H1 (cell line): ENCODE results near the gene SMIM41. TPM values are rescaled to one million over a fixed set of nuclear protein-coding genes. Genes with fewer than 3 reads are reported as not detected.
A peak's percentile ranks its signal among the peaks of the same experiment; 100 is the strongest.

Experiments used
- CTCF ChIA-PET: fragments of 300-600 bp; sonication (Branson Sonifier 250); formaldehyde crosslinking; loops from one replicate; lab custom pipeline; 2021; ENCODE audit not compliant: partially characterized antibody; lab: Charles Lee
- POLR2A ChIA-PET: fragments of 300-600 bp; sonication (Branson Sonifier 250); formaldehyde crosslinking; loops from one replicate; lab custom pipeline; 2021; ENCODE audit warnings: inconsistent platforms; ENCODE audit not compliant: partially characterized antibody; lab: Charles Lee
- DNase-seq, 2 experiments: peaks; one replicate each; pipeline versions ENCODE4 v3.0.0 to v3.0.0-alpha.2; 2010 to 2022; ENCODE audit warnings: low spot score in 2 of 2, low read depth in 1 of 2, mixed read lengths in 1 of 2
- FAIRE-seq: peaks from 2 replicates; lab custom pipeline; 2011; peaks lifted over from hg19 to GRCh38; lab: Jason Lieb, UNC
- H2AFZ ChIP-seq: 2 replicates; pipeline ENCODE4 v1.8.1; 2012; ENCODE audit warnings: low read length, inconsistent platforms
- H2AK5ac ChIP-seq: 2 replicates; pipeline ENCODE4 v1.6.1; 2013; ENCODE audit warnings: low read depth, low read length
- H2BK120ac ChIP-seq: replicated peaks from 2 replicates; pipeline ENCODE3; 2013; ENCODE audit warnings: low read depth, low read length, inconsistent platforms
- H2BK12ac ChIP-seq: 2 replicates; pipeline ENCODE4 v1.6.1; 2013; ENCODE audit warnings: low read depth, low read length
- H2BK15ac ChIP-seq: 2 replicates; pipeline ENCODE4 v1.6.1; 2013; ENCODE audit warnings: low read length
- H2BK20ac ChIP-seq: 2 replicates; pipeline ENCODE4 v1.6.1; 2013; ENCODE audit warnings: low read length
- H2BK5ac ChIP-seq: 2 replicates; pipeline ENCODE4 v1.6.1; 2013; ENCODE audit warnings: low read depth, low read length
- H3K14ac ChIP-seq: 2 replicates; pipeline ENCODE4 v1.6.1; 2013; ENCODE audit warnings: inconsistent platforms; ENCODE audit not compliant: insufficient read length
- H3K18ac ChIP-seq: 2 replicates; pipeline ENCODE4 v1.6.1; 2013; ENCODE audit warnings: low read length; ENCODE audit errors: extremely low read depth
- H3K23ac ChIP-seq: 2 replicates; pipeline ENCODE4 v1.6.1; 2013; ENCODE audit warnings: inconsistent platforms; ENCODE audit not compliant: insufficient read length
- H3K23me2 ChIP-seq: 2 replicates; pipeline ENCODE4 v1.6.1; 2013; ENCODE audit warnings: low read depth, low read length
- H3K27ac ChIP-seq: 2 replicates; pipeline ENCODE4 v1.6.1; 2011; ENCODE audit warnings: low read depth, low read length, inconsistent platforms
- H3K27me3 ChIP-seq, 4 experiments: replicated peaks in 1 of 4; 1 replicate in 1 of 4; 2 replicates in 3 of 4; pipeline versions ENCODE4 v1.6.1 to v1.8.1; 2011 to 2013; ENCODE audit warnings: low read length in 3 of 4, mild to moderate bottlenecking in 3 of 4, inconsistent platforms in 2 of 4, mixed read lengths in 2 of 4, moderate library complexity in 1 of 4; ENCODE audit not compliant: control insufficient read depth in 3 of 4, insufficient read depth in 3 of 4; ENCODE audit errors: extremely low read depth in 1 of 4
- H3K36me3 ChIP-seq, 4 experiments: 2 replicates each; pipeline versions ENCODE4 v1.6.1 to v1.8.1; 2011 to 2013; ENCODE audit warnings: mild to moderate bottlenecking in 4 of 4, low read length in 3 of 4, moderate library complexity in 2 of 4, control low read depth in 1 of 4, inconsistent platforms in 1 of 4; ENCODE audit not compliant: insufficient read depth in 4 of 4, control insufficient read depth in 2 of 4
- H3K4ac ChIP-seq: replicated peaks from 2 replicates; pipeline ENCODE3; 2013; ENCODE audit warnings: low read length, low read depth, mixed read lengths, inconsistent platforms; ENCODE audit not compliant: insufficient read length
- H3K4me1 ChIP-seq, 4 experiments: replicated peaks in 1 of 4; 1 replicate in 1 of 4; 2 replicates in 3 of 4; pipeline versions ENCODE4 v1.6.1 to v1.8.1; 2011 to 2013; ENCODE audit warnings: low read length in 3 of 4, inconsistent platforms in 2 of 4, mixed read lengths in 1 of 4; ENCODE audit not compliant: insufficient read depth in 4 of 4, control insufficient read depth in 3 of 4
- H3K4me2 ChIP-seq, 2 experiments: 2 replicates each; pipeline versions ENCODE4 v1.6.1 to v1.8.1; 2011 to 2013; ENCODE audit warnings: low read depth in 2 of 2, low read length in 2 of 2, control low read depth in 1 of 2, inconsistent platforms in 1 of 2, mild to moderate bottlenecking in 1 of 2; ENCODE audit not compliant: insufficient read depth in 1 of 2
- H3K4me3 ChIP-seq, 4 experiments: fragments of 200-600, 300-600 bp in 1 of 4; sonication (generic), shearing (Covaris generic), sonication (Bioruptor Twin) in 1 of 4; 2 replicates each; pipeline versions ENCODE4 v1.5.1 to v1.8.1; 2011 to 2016; ENCODE audit warnings: low read length in 4 of 4, low read depth in 3 of 4, control low read depth in 2 of 4, inconsistent platforms in 2 of 4, mild to moderate bottlenecking in 2 of 4, mixed read lengths in 1 of 4, moderate library complexity in 1 of 4; ENCODE audit not compliant: insufficient read depth in 2 of 4; ENCODE audit errors: extremely low read depth in 1 of 4
- H3K56ac ChIP-seq: replicated peaks from 2 replicates; pipeline ENCODE3; 2013; ENCODE audit warnings: low read depth, mild to moderate bottlenecking, mixed read lengths, low read length, inconsistent platforms; ENCODE audit not compliant: insufficient read length
- H3K79me1 ChIP-seq: 2 replicates; pipeline ENCODE4 v1.6.1; 2013; ENCODE audit warnings: low read depth, low read length, control low read depth
- H3K79me2 ChIP-seq, 2 experiments: 2 replicates each; pipeline versions ENCODE4 v1.6.1 to v1.8.1; 2012 to 2013; ENCODE audit warnings: low read length in 2 of 2, mild to moderate bottlenecking in 2 of 2, inconsistent platforms in 1 of 2; ENCODE audit not compliant: insufficient read depth in 2 of 2, control insufficient read depth in 1 of 2
- H3K9ac ChIP-seq, 4 experiments: replicated peaks in 1 of 4; 1 replicate in 1 of 4; 2 replicates in 3 of 4; pipeline versions ENCODE4 v1.6.1 to v1.8.1; 2011 to 2013; ENCODE audit warnings: low read depth in 3 of 4, low read length in 3 of 4, control low read depth in 2 of 4, mild to moderate bottlenecking in 2 of 4, moderate library complexity in 2 of 4, inconsistent platforms in 1 of 4; ENCODE audit errors: extremely low read depth in 1 of 4
- H3K9me3 ChIP-seq, 2 experiments: 2 replicates each; pipeline versions ENCODE4 v1.6.1 to v1.8.1; 2012 to 2013; ENCODE audit warnings: mild to moderate bottlenecking in 2 of 2, moderate library complexity in 2 of 2, control low read depth in 1 of 2, inconsistent platforms in 1 of 2, low read depth in 1 of 2, low read length in 1 of 2, mixed read lengths in 1 of 2; ENCODE audit not compliant: insufficient read depth in 2 of 2
- H4K20me1 ChIP-seq, 2 experiments: replicated peaks in 1 of 2; 2 replicates each; pipeline versions ENCODE3 to v1.8.1; 2011 to 2013; ENCODE audit warnings: inconsistent platforms in 2 of 2, low read length in 2 of 2, mild to moderate bottlenecking in 1 of 2; ENCODE audit not compliant: insufficient read depth in 2 of 2, control insufficient read depth in 1 of 2
- H4K5ac ChIP-seq: 2 replicates; pipeline ENCODE4 v1.6.1; 2013; ENCODE audit warnings: low read length, low read depth, mixed read lengths, inconsistent platforms; ENCODE audit not compliant: insufficient read length
- H4K8ac ChIP-seq: 2 replicates; pipeline ENCODE4 v1.8.0; 2013; ENCODE audit warnings: mild to moderate bottlenecking, moderate library complexity, low read length, inconsistent platforms; ENCODE audit not compliant: insufficient read depth; ENCODE audit errors: extremely low read depth
- H4K91ac ChIP-seq: replicated peaks from 2 replicates; pipeline ENCODE3; 2013; ENCODE audit warnings: low read length, mixed read lengths, inconsistent platforms; ENCODE audit not compliant: insufficient read length
- BCL11A ChIP-seq, 2 experiments: IDR thresholded peaks; one replicate each; pipeline ENCODE4 v1.6.1; 2011; ENCODE audit warnings: low read depth in 2 of 2, low read length in 2 of 2, mild to moderate bottlenecking in 2 of 2
- CBX8 ChIP-seq: fragments of 300-800, 300-1000 bp; sonication (generic); IDR thresholded peaks from 2 replicates; pipeline ENCODE4 v1.7.1; 2016; ENCODE audit warnings: low read depth, low read length, borderline replicate concordance
- CREB1 ChIP-seq: IDR thresholded peaks from 2 replicates; pipeline ENCODE4 v1.6.1; 2012; ENCODE audit warnings: inconsistent platforms
- EGR1 ChIP-seq: IDR thresholded peaks from 2 replicates; pipeline ENCODE4 v1.6.1; 2011; ENCODE audit warnings: low read depth, low read length, borderline replicate concordance
- EP300 ChIP-seq, 2 experiments: IDR thresholded peaks; 1 replicate in 1 of 2; 2 replicates in 1 of 2; pipeline ENCODE4 v1.6.1; 2011 to 2012; ENCODE audit warnings: low read depth in 2 of 2, low read length in 2 of 2, mild to moderate bottlenecking in 2 of 2, borderline replicate concordance in 1 of 2, inconsistent platforms in 1 of 2, moderate library complexity in 1 of 2
- MAX ChIP-seq: IDR thresholded peaks from 2 replicates; pipeline ENCODE4 v1.6.1; 2012; ENCODE audit warnings: inconsistent platforms
- NRF1 ChIP-seq: IDR thresholded peaks from 2 replicates; pipeline ENCODE4 v1.6.1; 2011; ENCODE audit warnings: mild to moderate bottlenecking, low read depth, low read length, improper control_type of control experiment
- RXRA ChIP-seq: IDR thresholded peaks from 2 replicates; pipeline ENCODE4 v1.6.1; 2011; ENCODE audit warnings: low read depth, mild to moderate bottlenecking, low read length, moderate library complexity; ENCODE audit not compliant: insufficient read depth
- SAP30 ChIP-seq: fragments of 300-600 bp; sonication (generic); IDR thresholded peaks from 2 replicates; pipeline ENCODE4 v1.7.1; 2012; ENCODE audit warnings: low read length, moderate library complexity, mild to moderate bottlenecking, inconsistent platforms; ENCODE audit not compliant: insufficient read depth, insufficient replicate concordance
- SRF ChIP-seq: IDR thresholded peaks from 2 replicates; pipeline ENCODE4 v1.6.1; 2011; ENCODE audit warnings: mild to moderate bottlenecking, low read depth, low read length, moderate library complexity
- TAF1 ChIP-seq: IDR thresholded peaks from 2 replicates; pipeline ENCODE4 v1.6.1; 2011; ENCODE audit warnings: mild to moderate bottlenecking, low read depth, low read length
- TEAD4 ChIP-seq: IDR thresholded peaks from 2 replicates; pipeline ENCODE4 v1.6.1; 2012; ENCODE audit warnings: low read depth, low read length, inconsistent platforms, mixed read lengths
- YY1 ChIP-seq: IDR thresholded peaks from 2 replicates; pipeline ENCODE4 v1.6.1; 2011; ENCODE audit warnings: low read depth, mild to moderate bottlenecking, low read length
- WGBS, 2 experiments: shearing (Covaris generic) in 1 of 2; methylation state at CpG; one replicate each; pipeline versions ENCODE4 v1.1.6 to v1.1.7; 2013 to 2015; ENCODE audit warnings: low lambda C conversion rate in 2 of 2, mixed read lengths in 2 of 2, inconsistent platforms in 1 of 2, low coverage in 1 of 2, missing lambda C conversion rate in 1 of 2; ENCODE audit not compliant: insufficient replicate concordance in 2 of 2, insufficient coverage in 1 of 2, insufficient read length in 1 of 2; ENCODE audit errors: extremely low coverage in 1 of 2, missing lambda C conversion rate in 1 of 2; 5-methylcytosine and 5-hydroxymethylcytosine counted together
- polyA plus RNA-seq, 7 experiments: library from polyadenylated mRNA; depleted of rRNA in 3 of 7; stranded (reverse) in 5 of 7; unstranded in 2 of 7; fragments of >200 nt in 5 of 7; fragments of 200-250 nt in 2 of 7; gene quantifications; 1 replicate in 5 of 7; 2 replicates in 1 of 7; 4 replicates in 1 of 7; pipeline versions ENCODE4 v1.2.1 to v1.2.3, GENCODE V29; 2011 to 2013; ENCODE audit warnings: missing spikeins in 2 of 7, mixed read lengths in 2 of 7
- total RNA-seq: library from RNA; stranded (reverse); fragmentation: NEBNext Ultra II Directional; extraction: Animal tissue kit (Norgen Biotek cat#: 25700); gene quantifications from 2 replicates; pipeline ENCODE4 v1.2.1, GENCODE V29; 2021

Gene SMIM41
- total and polyA plus RNA-seq, 2 of the 8 experiments (the other 6 are each of a cell fraction or from before 2014, with no cell fraction given) = 0.28 to 0.98 TPM

GRCh38 chr12:52122904-52123303 lies 43.4 kb downstream of the SMIM41 start:
- 0 out of 2 replicates have a peak overlapping the region, but pooled peaks have one; percentile 36 for H3K18ac ChIP-seq
- H3K23me2 ChIP-seq = 0 out of 2 replicates have a peak, but pooled peaks cover 2% of the 10 kb centered on the region
- H4K20me1 ChIP-seq = no peaks in the 10 kb centered on the region
- peak overlapping the region; percentile 14 for H4K91ac ChIP-seq
- no peak overlapping the region for H3K14ac ChIP-seq
- FAIRE-seq = no peak
- no peak overlapping the region for H3K9ac ChIP-seq
- no peak overlapping the region for H2BK120ac ChIP-seq
- H2BK12ac ChIP-seq = peak overlapping the region; percentile 78; the same call in 1 of the 2 replicates
- peak overlapping the region; percentile 24; the same call in 1 of the 2 replicates for H2BK15ac ChIP-seq
- no peaks in the 10 kb centered on the region for H3K27me3 ChIP-seq
- H3K4ac ChIP-seq = no peak overlapping the region
- H2AFZ ChIP-seq = no peak overlapping the region
- H2AK5ac ChIP-seq = peak overlapping the region; percentile 89; the same call in 1 of the 2 replicates
- H3K9me3 ChIP-seq = no peaks in the 10 kb centered on the region
- no peaks in the 10 kb centered on the region for H3K79me2 ChIP-seq
- no peak overlapping the region for H3K4me2 ChIP-seq
- H4K5ac ChIP-seq = no peak overlapping the region
- H3K4me1 ChIP-seq = peaks cover 32 to 53% (median 35%) of the 10 kb centered on the region in 4 experiments
- no peaks in the 10 kb centered on the region for H3K36me3 ChIP-seq
- POLR2A ChIA-PET = interaction anchor here (1.9 to 2.0 kb wide), 2 partner anchors 86 to 96 kb away, joined by 4 to 5 read pairs; no protein-coding TSS in a partner anchor
- H4K8ac ChIP-seq = no peak overlapping the region
- no peak overlapping the region for H3K27ac ChIP-seq
- no peak overlapping the region for H3K4me3 ChIP-seq
- no peaks in the 10 kb centered on the region for H3K79me1 ChIP-seq
- no peak overlapping the region for H3K56ac ChIP-seq
- H2BK5ac ChIP-seq = peak overlapping the region; percentile 46
- WGBS, 2 experiments = 89% methylated on average over 7 of the region's 7 CpGs; no CpG with 5 or more reads in 1 of the 2 experiments
- CTCF ChIA-PET = interaction anchor here (0.6 to 12.6 kb wide), 20 partner anchors 8 to 858 kb away, joined by 3 to 338 read pairs (median 6); no protein-coding TSS in a partner anchor
- H3K23ac ChIP-seq = no peak overlapping the region
- no peak for DNase-seq
- peak overlapping the region; percentile 97 for H2BK20ac ChIP-seq
- TF ChIP-seq YY1 (no peak), RXRA (no peak), SAP30 (no peak), CBX8 (no peak), CREB1 (no peak), EP300 (IDR thresholded peaks at IDR 0.05; ENCODE audit: borderline replicate concordance in 1 of 2, low read depth in 2 of 2, low read length in 2 of 2) (no peak), SRF (no peak), MAX (no peak), EGR1 (no peak), BCL11A (IDR thresholded peaks at IDR 0.05; ENCODE audit: low read depth in 2 of 2, low read length in 2 of 2) (no peak), NRF1 (no peak), TEAD4 (no peak), TAF1 (no peak)
